ENCODE results near the gene LMAN2.
A peak's percentile ranks its signal among the peaks of the same experiment; 100 is the strongest.

The LMAN2 gene

GRCh38 chr5:177372034-177372896, 20.8 kb upstream of the LMAN2 start:
- TF ChIP-seq, protein P1, sequence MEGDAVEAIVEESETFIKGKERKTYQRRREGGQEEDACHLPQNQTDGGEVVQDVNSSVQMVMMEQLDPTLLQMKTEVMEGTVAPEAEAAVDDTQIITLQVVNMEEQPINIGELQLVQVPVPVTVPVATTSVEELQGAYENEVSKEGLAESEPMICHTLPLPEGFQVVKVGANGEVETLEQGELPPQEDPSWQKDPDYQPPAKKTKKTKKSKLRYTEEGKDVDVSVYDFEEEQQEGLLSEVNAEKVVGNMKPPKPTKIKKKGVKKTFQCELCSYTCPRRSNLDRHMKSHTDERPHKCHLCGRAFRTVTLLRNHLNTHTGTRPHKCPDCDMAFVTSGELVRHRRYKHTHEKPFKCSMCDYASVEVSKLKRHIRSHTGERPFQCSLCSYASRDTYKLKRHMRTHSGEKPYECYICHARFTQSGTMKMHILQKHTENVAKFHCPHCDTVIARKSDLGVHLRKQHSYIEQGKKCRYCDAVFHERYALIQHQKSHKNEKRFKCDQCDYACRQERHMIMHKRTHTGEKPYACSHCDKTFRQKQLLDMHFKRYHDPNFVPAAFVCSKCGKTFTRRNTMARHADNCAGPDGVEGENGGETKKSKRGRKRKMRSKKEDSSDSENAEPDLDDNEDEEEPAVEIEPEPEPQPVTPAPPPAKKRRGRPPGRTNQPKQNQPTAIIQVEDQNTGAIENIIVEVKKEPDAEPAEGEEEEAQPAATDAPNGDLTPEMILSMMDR (IDR thresholded peaks at IDR 0.05; ENCODE audit: insufficient read depth, missing control alignments): no peak
- DNase-seq (ENCODE audit: insufficient read length, low spot score) (no peak), FAIRE-seq (no peak)

DNA sequence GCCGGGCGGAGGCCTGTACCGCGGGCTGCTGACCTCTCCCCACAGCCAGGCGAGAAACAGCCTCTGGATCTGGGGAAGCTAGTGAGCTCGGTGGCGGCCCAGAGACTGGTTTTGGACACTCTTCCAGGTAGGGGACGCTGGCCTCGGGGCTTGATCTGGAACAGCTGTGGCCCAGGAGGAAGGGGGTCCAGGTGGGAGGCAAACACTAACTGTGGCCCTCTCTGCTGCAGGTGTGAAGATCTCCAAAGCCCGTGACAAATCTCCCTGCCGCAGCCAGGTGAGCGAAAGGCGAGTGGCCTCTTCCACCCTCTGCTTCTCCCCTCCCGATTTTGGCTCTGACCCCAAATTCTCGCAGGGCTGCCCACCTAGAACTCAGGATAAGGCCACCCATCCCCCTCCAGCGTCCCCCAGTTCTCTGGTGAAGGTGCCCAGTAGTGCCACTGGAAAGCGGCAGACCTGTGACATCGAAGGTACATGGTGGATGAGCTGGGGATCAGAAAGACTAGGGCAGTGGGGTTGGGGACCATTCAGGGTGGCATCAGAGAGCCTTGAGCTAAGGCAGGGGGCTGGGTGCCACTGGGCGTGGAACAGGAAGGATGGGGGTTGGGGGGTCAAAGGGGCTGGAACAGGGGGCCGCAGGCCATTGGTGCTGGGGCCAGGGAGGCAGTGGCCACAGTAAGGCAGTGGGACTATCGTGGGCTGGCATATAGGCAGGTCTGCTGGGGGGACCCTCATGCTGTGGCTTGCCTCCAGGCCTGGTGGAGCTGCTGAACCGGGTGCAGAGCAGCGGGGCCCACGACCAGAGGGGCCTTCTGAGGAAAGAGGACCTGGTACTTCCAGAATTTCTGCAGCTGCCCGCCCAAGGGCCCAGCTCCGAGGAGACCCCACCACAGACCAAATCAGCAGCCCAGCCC, 19.9 kb upstream of the LMAN2 start:
- FAIRE-seq: no peak
- no peak for DNase-seq (ENCODE audit: insufficient read length, low spot score)
- TF ChIP-seq, protein P1 (IDR thresholded peaks at IDR 0.05; ENCODE audit: insufficient read depth, missing control alignments): no peak

- DNase-seq (ENCODE audit: insufficient read length, low spot score) (peak; percentile 67), FAIRE-seq (no peak)
- TF ChIP-seq, protein P1 (IDR thresholded peaks at IDR 0.05; ENCODE audit: insufficient read depth, missing control alignments): no peak
Measured at GRCh38 chr5:177370488-177371119, 19.1 kb upstream of the LMAN2 start.

- TF ChIP-seq, protein P1 (IDR thresholded peaks at IDR 0.05; ENCODE audit: insufficient read depth, missing control alignments): no peak
- DNase-seq (ENCODE audit: insufficient read length, low spot score) (no peak), FAIRE-seq (no peak)
Measured at GRCh38 chr5:177369645-177370440, 18.4 kb upstream of the LMAN2 start.

GRCh38 chr5:177368869-177369644, 17.6 kb upstream of the LMAN2 start:
- TF ChIP-seq, protein P1 (IDR thresholded peaks at IDR 0.05; ENCODE audit: insufficient read depth, missing control alignments): peak; percentile 32
- FAIRE-seq (no peak), DNase-seq (ENCODE audit: insufficient read length, low spot score) (no peak)

Measured in D721Med (cell line).